Activated effector memory CD4-positive, alpha-beta T cell treated with Interleukin-2 at 50 U/mL for 16 hours (primary cell): ENCODE results near the gene PLIN4.

Source experiments
- DNase-seq: peaks from one replicate; pipeline ENCODE4 v3.0.0-alpha.2; 2020

PLIN4 gene

GRCh38 chr19:4483385-4483784, 34.9 kb downstream of the PLIN4 start:
- DNase-seq, result no peak

- no peak for DNase-seq
Observed at GRCh38 chr19:4482721-4483364, 35.4 kb downstream of the PLIN4 start.

GRCh38 chr19:4477034-4477801, 41.1 kb downstream of the PLIN4 start:
- no peak for DNase-seq

GRCh38 chr19:4474514-4475022, 43.7 kb downstream of the PLIN4 start:
- no peak for DNase-seq

- no peak for DNase-seq
Observed at GRCh38 chr19:4473763-4474513, 44.3 kb downstream of the PLIN4 start.

DNA sequence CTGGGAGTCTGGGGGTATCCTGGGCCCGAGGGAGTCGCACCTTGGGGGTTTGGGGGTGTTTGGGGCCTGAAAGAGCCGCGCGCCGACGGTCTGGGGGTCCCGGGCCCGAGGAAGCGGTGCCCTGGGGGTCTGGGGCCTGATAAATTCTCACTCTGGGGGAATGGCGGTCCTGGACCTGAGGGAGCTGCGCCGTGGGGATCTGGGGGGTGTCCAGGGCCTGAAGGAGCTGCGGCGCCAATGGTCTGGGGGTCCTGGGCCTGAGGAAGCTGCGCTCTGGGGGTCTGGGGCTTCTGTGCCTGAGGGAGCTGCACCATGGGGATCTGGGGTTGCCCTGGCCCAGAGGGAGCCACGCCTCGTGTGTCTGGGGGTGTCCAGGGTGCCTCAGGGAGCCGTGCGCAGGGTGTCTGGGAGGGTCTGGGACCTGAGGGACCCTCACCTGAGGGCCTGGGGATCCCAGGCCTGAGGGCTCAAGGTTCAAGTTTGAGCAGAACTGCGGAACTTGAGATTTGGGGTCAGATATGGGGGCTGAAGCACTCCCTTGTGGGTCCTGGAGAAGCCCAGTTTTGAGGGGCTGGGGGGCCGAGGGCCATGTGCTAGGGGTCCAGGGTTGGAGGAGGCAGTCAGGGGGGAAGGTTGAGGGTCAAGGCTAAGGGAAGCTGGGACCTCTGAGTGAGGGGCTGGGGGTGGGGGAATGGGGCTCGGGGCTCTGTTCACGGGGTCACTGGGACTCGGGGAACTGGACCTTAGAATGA, 45.1 kb downstream of the PLIN4 start:
- DNase-seq, result no peak

DNA sequence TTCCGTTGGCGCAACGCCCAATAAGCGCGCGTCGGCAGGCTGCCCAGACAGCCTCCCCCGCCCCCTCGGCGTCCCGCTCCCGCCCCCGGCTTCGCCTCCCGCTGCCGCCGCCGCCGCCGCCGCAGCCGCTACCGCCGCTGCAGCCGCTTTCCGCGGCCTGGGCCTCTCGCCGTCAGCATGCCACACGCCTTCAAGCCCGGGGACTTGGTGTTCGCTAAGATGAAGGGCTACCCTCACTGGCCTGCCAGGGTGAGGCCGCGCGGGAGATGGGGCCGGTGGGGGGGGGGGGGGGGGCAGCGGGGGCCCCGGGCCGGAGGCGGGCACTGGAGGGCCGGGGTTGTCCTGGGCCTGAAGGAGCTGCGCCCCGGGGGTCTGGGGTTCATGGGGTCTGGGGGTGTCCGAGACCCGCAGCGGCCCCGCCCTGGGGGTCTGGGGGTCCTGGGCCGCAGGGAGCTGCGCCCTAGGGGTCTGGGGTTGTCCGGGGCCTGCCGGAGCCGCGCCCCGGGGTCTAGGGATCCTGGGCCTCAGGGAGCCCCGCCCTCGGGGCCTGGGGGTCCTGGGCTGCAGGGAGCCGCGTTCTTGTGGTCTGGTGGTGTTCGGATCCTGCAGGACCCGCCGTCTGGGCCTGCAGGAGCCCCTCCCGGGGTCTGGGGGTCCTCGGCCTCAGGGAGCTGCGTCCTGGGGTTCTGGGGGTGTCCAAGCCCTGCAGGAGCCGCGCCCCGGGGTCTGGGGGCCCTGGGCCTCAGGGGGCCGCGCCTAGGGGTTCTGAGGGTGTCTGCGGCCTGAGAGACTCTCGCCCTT, 45.9 kb downstream of the PLIN4 start, which contains the start of gene HDGFL2:
Gene HDGFL2 (plus strand): TSS at position 124 of the 801 bp plus-strand sequence. CDS start 54 bp downstream, at position 178.
- no peak for DNase-seq

- DNase-seq, result peak; percentile 96
Observed at GRCh38 chr19:4471403-4472173, 46.7 kb downstream of the PLIN4 start.

GRCh38 chr19:4467835-4468234, 50.5 kb downstream of the PLIN4 start:
- no peak for DNase-seq

- DNase-seq, result no peak
Observed at GRCh38 chr19:4464815-4465581, 53.3 kb downstream of the PLIN4 start.

- DNase-seq, result peak; percentile 97
Observed at GRCh38 chr19:4457654-4458395, 60.5 kb downstream of the PLIN4 start, which contains the start of gene UBXN6. TSS of gene UBXN6 (minus strand) at chr19:4457794. CDS start at chr19:4457697, 97 bp downstream.

DNA sequence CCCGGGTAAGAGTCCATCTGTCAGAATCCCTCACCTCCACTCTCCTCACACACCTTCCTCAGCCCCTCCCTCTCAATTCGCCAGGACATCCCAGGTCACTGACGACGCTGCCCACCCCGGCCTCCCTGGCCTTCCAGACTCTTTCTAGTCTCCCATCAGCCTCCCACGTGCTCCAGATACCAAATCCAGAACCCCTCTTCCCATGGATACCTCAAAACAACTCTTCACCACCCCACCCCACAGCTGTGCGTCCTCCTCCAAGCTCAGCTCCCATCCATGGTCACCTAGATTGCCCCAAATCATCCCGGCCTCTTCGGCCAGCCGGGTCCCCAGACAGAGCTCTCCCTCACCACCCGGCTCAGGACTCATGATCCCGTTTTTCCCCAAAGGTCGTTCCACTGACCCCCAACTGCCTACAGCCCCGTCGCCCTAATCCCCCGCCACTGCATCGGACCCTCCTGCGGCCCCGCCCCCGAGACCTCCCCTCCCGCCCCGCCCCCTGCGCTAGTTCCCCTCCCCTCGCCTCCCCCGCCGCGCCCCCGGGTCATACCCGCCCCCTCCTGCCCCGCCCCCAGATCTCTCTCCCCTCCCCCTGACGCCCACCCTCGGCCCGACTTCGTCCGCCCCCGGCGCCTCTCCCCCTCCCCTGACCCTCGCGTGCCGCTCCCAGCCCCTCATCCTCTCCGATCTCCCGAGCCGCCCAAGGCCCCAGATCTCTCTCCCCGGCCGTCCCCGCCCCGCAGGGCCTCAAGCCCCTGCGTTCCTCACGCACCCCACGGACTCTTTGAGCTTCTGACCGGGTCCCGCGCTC, 61.2 kb downstream of the PLIN4 start:
- DNase-seq, result no peak

DNA sequence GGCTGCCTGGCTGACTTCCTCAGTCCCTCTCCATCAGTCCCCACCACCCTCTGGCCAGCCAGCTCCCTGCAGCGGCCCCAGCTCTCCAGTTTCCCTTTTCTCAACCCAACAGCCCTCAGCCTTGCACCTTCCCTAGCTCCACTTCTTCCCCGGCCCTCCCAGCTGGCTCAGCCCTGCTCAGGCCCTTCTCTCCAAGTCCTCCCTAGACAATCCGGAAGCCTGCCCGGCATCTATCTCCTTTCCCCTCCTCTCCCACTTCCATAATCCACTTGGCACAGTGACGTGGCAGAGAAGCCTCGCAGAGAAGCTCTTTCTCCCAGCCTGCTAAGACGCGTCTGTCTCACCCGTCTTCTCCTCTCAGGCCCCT, 61.8 kb downstream of the PLIN4 start:
- DNase-seq, result no peak

- DNase-seq, result no peak
Observed at GRCh38 chr19:4455719-4456475, 62.4 kb downstream of the PLIN4 start.

GRCh38 chr19:4454747-4455718, 63.3 kb downstream of the PLIN4 start:
- no peak for DNase-seq
